WTC11 (cell line): ENCODE results near the gene CCSER1. TPM values are rescaled to one million over a fixed set of nuclear protein-coding genes. Genes with fewer than 3 reads are reported as not detected.

Experiments
- ATAC-seq: fragments of 200-7000 bp; cut with Tn5 transposase; 2 replicates; pipeline ENCODE4 v1.10.0; 2021; ENCODE audit warnings: mild to moderate bottlenecking, moderate library complexity
- CTCF ChIA-PET: fragments of 300-600 bp; sonication (Branson Sonifier 250); formaldehyde crosslinking; loops from one replicate; lab custom pipeline; 2021; ENCODE audit warnings: antibody characterized with exemption; lab: Charles Lee
- POLR2A ChIA-PET: fragments of 350-600 bp; sonication (Branson Sonifier 250); formaldehyde crosslinking; loops from one replicate; lab custom pipeline; 2021; ENCODE audit warnings: antibody characterized with exemption; lab: Charles Lee
- DNase-seq: peaks from one replicate; pipeline ENCODE4 v3.0.0; 2021; ENCODE audit warnings: low spot score
- H3K27ac Mint-ChIP-seq: 2 replicates; pipeline ENCODE4 v1.8.0; 2021; ENCODE audit warnings: mixed read lengths
- H3K27me3 Mint-ChIP-seq: 2 replicates; pipeline ENCODE4 v1.8.0; 2021; ENCODE audit warnings: low read depth, mild to moderate bottlenecking, moderate library complexity, mixed read lengths
- H3K36me3 Mint-ChIP-seq: 2 replicates; pipeline ENCODE4 v1.8.0; 2021; ENCODE audit warnings: mixed read lengths
- H3K4me1 Mint-ChIP-seq: 2 replicates; pipeline ENCODE4 v1.8.0; 2022; ENCODE audit warnings: mixed read lengths
- H3K4me3 Mint-ChIP-seq: 2 replicates; pipeline ENCODE4 v1.8.0; 2021; ENCODE audit warnings: mild to moderate bottlenecking, moderate library complexity, mixed read lengths
- H3K9me3 Mint-ChIP-seq: 2 replicates; pipeline ENCODE4 v1.8.0; 2021; ENCODE audit warnings: mixed read lengths
- AR ChIP-seq: fragments of 250-450 bp; sonication (Bioruptor Pico); IDR thresholded peaks from 2 replicates; pipeline ENCODE4 v1.9.0; 2021; ENCODE audit warnings: mild to moderate bottlenecking
- CREB1 ChIP-seq: sonication (generic); formaldehyde crosslinking; IDR thresholded peaks from 2 replicates; pipeline ENCODE4 v1.8.0; 2023; ENCODE audit warnings: mild to moderate bottlenecking, missing genetic modification reagents
- GABPB1 ChIP-seq: sonication (generic); formaldehyde crosslinking; IDR thresholded peaks from 2 replicates; pipeline ENCODE4 v1.8.1; 2023; ENCODE audit warnings: mild to moderate bottlenecking, missing genetic modification reagents
- HMGXB4 ChIP-seq: sonication (generic); formaldehyde crosslinking; IDR thresholded peaks from 2 replicates; pipeline ENCODE4 v1.8.1; 2023; ENCODE audit warnings: mild to moderate bottlenecking, moderate library complexity, missing genetic modification reagents
- IRF2 ChIP-seq: sonication (generic); formaldehyde crosslinking; IDR thresholded peaks from 2 replicates; pipeline ENCODE4 v1.8.0; 2022; ENCODE audit warnings: low read depth, missing genetic modification reagents, borderline replicate concordance
- NFE2L1 ChIP-seq: sonication (generic); formaldehyde crosslinking; IDR thresholded peaks from 2 replicates; pipeline ENCODE4 v1.8.1; 2023; ENCODE audit warnings: missing genetic modification reagents
- NR1H2 ChIP-seq: sonication (generic); formaldehyde crosslinking; IDR thresholded peaks from 2 replicates; pipeline ENCODE4 v1.9.0; 2021; ENCODE audit warnings: mild to moderate bottlenecking, moderate library complexity, missing genetic modification reagents
- NR2C2 ChIP-seq: sonication (generic); formaldehyde crosslinking; IDR thresholded peaks from 2 replicates; pipeline ENCODE4 v1.8.0; 2022; ENCODE audit warnings: mild to moderate bottlenecking, missing genetic modification reagents
- NR3C1 ChIP-seq: sonication (generic); formaldehyde crosslinking; conservative IDR thresholded peaks from 2 replicates; pipeline ENCODE4 v1.8.1; 2023; ENCODE audit warnings: low read depth, mild to moderate bottlenecking, missing genetic modification reagents
- OVOL2 ChIP-seq: fragments of 250-450 bp; sonication (Bioruptor Pico); IDR thresholded peaks from 2 replicates; pipeline ENCODE4 v1.9.0; 2021; ENCODE audit warnings: mild to moderate bottlenecking, borderline replicate concordance
- ZBTB21 ChIP-seq: sonication (generic); formaldehyde crosslinking; IDR thresholded peaks from 2 replicates; pipeline ENCODE4 v1.8.1; 2023; ENCODE audit warnings: mild to moderate bottlenecking, missing genetic modification reagents, borderline replicate concordance
- ZNF317 ChIP-seq: sonication (generic); formaldehyde crosslinking; IDR thresholded peaks from 2 replicates; pipeline ENCODE4 v1.8.1; 2023; ENCODE audit warnings: low read depth, mild to moderate bottlenecking, moderate library complexity, missing genetic modification reagents, borderline replicate concordance
- ZNF423 ChIP-seq: fragments of 250-450 bp; sonication (Bioruptor Pico); IDR thresholded peaks from 2 replicates; pipeline ENCODE4 v2.1.2; 2022; ENCODE audit warnings: mild to moderate bottlenecking, moderate library complexity
- ZNF512 ChIP-seq: sonication (generic); formaldehyde crosslinking; IDR thresholded peaks from 2 replicates; pipeline ENCODE4 v1.8.1; 2022; ENCODE audit warnings: missing genetic modification reagents, borderline replicate concordance
- total RNA-seq: library from RNA; stranded (reverse); gene quantifications from 3 replicates; pipeline ENCODE4 v1.2.3, GENCODE V29; 2021
- TF ChIP-seq, protein P1 (sequence below): sonication (generic); formaldehyde crosslinking; IDR thresholded peaks from 2 replicates; pipeline ENCODE4 v1.8.1; 2022; ENCODE audit warnings: mild to moderate bottlenecking, moderate library complexity, missing genetic modification reagents
- TF ChIP-seq, protein P2 (sequence below): sonication (generic); formaldehyde crosslinking; conservative IDR thresholded peaks from 2 replicates; pipeline ENCODE4 v1.8.1; 2023; ENCODE audit warnings: mild to moderate bottlenecking, low read depth, missing genetic modification reagents, moderate library complexity
- TF ChIP-seq, protein P3 (sequence below): sonication (generic); formaldehyde crosslinking; IDR thresholded peaks from 2 replicates; pipeline ENCODE4 v1.8.0; 2022; ENCODE audit warnings: mild to moderate bottlenecking, missing genetic modification reagents
- TF ChIP-seq, protein P4 (sequence below): sonication (generic); formaldehyde crosslinking; IDR thresholded peaks from 2 replicates; pipeline ENCODE4 v1.8.1; 2022; ENCODE audit warnings: low read depth, mild to moderate bottlenecking, moderate library complexity, missing genetic modification reagents, borderline replicate concordance
- TF ChIP-seq, protein P5 (sequence below): fragments of 250-450 bp; sonication (Bioruptor Pico); IDR thresholded peaks from 2 replicates; pipeline ENCODE4 v1.9.0; 2021; ENCODE audit warnings: moderate library complexity, mild to moderate bottlenecking, inconsistent platforms, borderline replicate concordance

Gene CCSER1
- total RNA-seq, 1 experiment from 2014 or later: 0.87 TPM

GRCh38 chr4:91228659-91229058 is 1101.5 kb downstream of the CCSER1 start:
- TF ChIP-seq IRF2: no peak
- no peak for TF ChIP-seq NR1H2 (CRISPR knock-in tag)
- TF ChIP-seq, protein P1, sequence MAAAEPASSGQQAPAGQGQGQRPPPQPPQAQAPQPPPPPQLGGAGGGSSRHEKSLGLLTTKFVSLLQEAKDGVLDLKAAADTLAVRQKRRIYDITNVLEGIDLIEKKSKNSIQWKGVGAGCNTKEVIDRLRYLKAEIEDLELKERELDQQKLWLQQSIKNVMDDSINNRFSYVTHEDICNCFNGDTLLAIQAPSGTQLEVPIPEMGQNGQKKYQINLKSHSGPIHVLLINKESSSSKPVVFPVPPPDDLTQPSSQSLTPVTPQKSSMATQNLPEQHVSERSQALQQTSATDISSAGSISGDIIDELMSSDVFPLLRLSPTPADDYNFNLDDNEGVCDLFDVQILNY (CRISPR knock-in tag): no peak
- TF ChIP-seq, protein P2, sequence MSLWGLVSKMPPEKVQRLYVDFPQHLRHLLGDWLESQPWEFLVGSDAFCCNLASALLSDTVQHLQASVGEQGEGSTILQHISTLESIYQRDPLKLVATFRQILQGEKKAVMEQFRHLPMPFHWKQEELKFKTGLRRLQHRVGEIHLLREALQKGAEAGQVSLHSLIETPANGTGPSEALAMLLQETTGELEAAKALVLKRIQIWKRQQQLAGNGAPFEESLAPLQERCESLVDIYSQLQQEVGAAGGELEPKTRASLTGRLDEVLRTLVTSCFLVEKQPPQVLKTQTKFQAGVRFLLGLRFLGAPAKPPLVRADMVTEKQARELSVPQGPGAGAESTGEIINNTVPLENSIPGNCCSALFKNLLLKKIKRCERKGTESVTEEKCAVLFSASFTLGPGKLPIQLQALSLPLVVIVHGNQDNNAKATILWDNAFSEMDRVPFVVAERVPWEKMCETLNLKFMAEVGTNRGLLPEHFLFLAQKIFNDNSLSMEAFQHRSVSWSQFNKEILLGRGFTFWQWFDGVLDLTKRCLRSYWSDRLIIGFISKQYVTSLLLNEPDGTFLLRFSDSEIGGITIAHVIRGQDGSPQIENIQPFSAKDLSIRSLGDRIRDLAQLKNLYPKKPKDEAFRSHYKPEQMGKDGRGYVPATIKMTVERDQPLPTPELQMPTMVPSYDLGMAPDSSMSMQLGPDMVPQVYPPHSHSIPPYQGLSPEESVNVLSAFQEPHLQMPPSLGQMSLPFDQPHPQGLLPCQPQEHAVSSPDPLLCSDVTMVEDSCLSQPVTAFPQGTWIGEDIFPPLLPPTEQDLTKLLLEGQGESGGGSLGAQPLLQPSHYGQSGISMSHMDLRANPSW (CRISPR knock-in tag): no peak
- TF ChIP-seq, protein P3, sequence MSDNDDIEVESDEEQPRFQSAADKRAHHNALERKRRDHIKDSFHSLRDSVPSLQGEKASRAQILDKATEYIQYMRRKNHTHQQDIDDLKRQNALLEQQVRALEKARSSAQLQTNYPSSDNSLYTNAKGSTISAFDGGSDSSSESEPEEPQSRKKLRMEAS (CRISPR knock-in tag): no peak
- no peak for TF ChIP-seq AR (CRISPR knock-in tag)
- TF ChIP-seq NR2C2 (CRISPR knock-in tag): no peak
- no peak for TF ChIP-seq ZNF317 (CRISPR knock-in tag)
- no peak for TF ChIP-seq GABPB1 (CRISPR knock-in tag)
- POLR2A ChIA-PET: no interaction called here
- peaks cover 8% of the 10 kb centered on the region for H3K4me1 Mint-ChIP-seq

GRCh38 chr4:91233164-91233563 is 1106.0 kb downstream of the CCSER1 start:
- Mint-ChIP-seq H3K9me3 (no peaks in the 10 kb centered on the region), H3K4me1 (peaks cover 9% of the 10 kb centered on the region), H3K27me3 (no peaks in the 10 kb centered on the region), H3K36me3 (no peaks in the 10 kb centered on the region), H3K27ac (no peak overlapping the region), H3K4me3 (no peak overlapping the region)
- ChIA-PET POLR2A (no interaction called here), CTCF (no interaction called here)
- DNase-seq: no peak
- no peak for ATAC-seq
- TF ChIP-seq NR3C1 (no peak), CREB1 (CRISPR knock-in tag) (no peak), ZNF512 (CRISPR knock-in tag) (no peak), ZBTB21 (CRISPR knock-in tag) (no peak), HMGXB4 (CRISPR knock-in tag) (no peak), NFE2L1 (CRISPR knock-in tag) (no peak), ZNF423 (CRISPR knock-in tag) (no peak), OVOL2 (CRISPR knock-in tag) (no peak), IRF2 (no peak)
- TF ChIP-seq, protein P2 (CRISPR knock-in tag): no peak
- TF ChIP-seq, protein P4, sequence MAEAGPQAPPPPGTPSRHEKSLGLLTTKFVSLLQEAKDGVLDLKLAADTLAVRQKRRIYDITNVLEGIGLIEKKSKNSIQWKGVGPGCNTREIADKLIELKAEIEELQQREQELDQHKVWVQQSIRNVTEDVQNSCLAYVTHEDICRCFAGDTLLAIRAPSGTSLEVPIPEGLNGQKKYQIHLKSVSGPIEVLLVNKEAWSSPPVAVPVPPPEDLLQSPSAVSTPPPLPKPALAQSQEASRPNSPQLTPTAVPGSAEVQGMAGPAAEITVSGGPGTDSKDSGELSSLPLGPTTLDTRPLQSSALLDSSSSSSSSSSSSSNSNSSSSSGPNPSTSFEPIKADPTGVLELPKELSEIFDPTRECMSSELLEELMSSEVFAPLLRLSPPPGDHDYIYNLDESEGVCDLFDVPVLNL (CRISPR knock-in tag): no peak
- TF ChIP-seq, protein P5, sequence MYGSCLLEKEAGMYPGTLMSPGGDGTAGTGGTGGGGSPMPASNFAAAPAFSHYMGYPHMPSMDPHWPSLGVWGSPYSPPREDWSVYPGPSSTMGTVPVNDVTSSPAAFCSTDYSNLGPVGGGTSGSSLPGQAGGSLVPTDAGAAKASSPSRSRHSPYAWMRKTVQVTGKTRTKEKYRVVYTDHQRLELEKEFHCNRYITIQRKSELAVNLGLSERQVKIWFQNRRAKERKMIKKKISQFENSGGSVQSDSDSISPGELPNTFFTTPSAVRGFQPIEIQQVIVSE (CRISPR knock-in tag): no peak

More at GRCh38 chr4:91228659-91229058, 1101.5 kb downstream of the CCSER1 start:
- ATAC-seq (no peak), DNase-seq (no peak)
- Mint-ChIP-seq H3K9me3 (no peaks in the 10 kb centered on the region), H3K36me3 (no peaks in the 10 kb centered on the region), H3K27ac (no peak overlapping the region), H3K4me3 (no peak overlapping the region), H3K27me3 (no peaks in the 10 kb centered on the region)
- CTCF ChIA-PET: no interaction called here
